Stimulated activated CD8-positive, alpha-beta memory T cell treated with anti-CD3 and anti-CD28 coated beads, Interleukin-15, amount 100 ng/mL, for 48 hours (primary cell): Measurements from ENCODE around the gene FCHO1.
A peak's percentile ranks its signal among the peaks of the same experiment; 100 is the strongest.

Source experiments
- DNase-seq, 2 donors: peaks; one replicate each; pipeline ENCODE4 v3.0.0-alpha.2; 2020; ENCODE audit warnings: low read depth in 2 of 2

FCHO1 gene

GRCh38 chr19:17751103-17751911, at the start of gene FCHO1:
Gene FCHO1 (plus strand): TSS chr19:17751477. CDS start chr19:17755165, 3,688 bp downstream.
- DNase-seq = peak; percentile 77 to 80

GRCh38 chr19:17703824-17704463, 47.3 kb upstream of the FCHO1 start:
- peak; percentile 38 to 41 for DNase-seq

- DNase-seq = no peak
These were observed 44.5 kb upstream of the FCHO1 start for GRCh38 chr19:17706750-17707181.

GRCh38 chr19:17711851-17712250, 39.4 kb upstream of the FCHO1 start:
- no peak for DNase-seq

GRCh38 chr19:17716309-17716929, 34.9 kb upstream of the FCHO1 start:
- no peak for DNase-seq

- DNase-seq = no peak
These were observed 32.7 kb upstream of the FCHO1 start for GRCh38 chr19:17718550-17718946.

- DNase-seq = peak; percentile 51 to 56
These were observed 32.1 kb upstream of the FCHO1 start, which contains the start of gene MAP1S for GRCh38 chr19:17718947-17719711. Gene MAP1S (plus strand): TSS chr19:17719480. CDS start chr19:17719503, 23 bp downstream.

- no peak for DNase-seq
These were observed 31.4 kb upstream of the FCHO1 start for GRCh38 chr19:17719730-17720400.

- DNase-seq = no peak
These were observed 30.8 kb upstream of the FCHO1 start for GRCh38 chr19:17720440-17720839.

GRCh38 chr19:17721111-17721628, 30.1 kb upstream of the FCHO1 start:
- DNase-seq = no peak

GRCh38 chr19:17721821-17722220, 29.5 kb upstream of the FCHO1 start:
- DNase-seq = no peak

GRCh38 chr19:17722655-17723240, 28.5 kb upstream of the FCHO1 start:
- DNase-seq = no peak

GRCh38 chr19:17724655-17725054, 26.6 kb upstream of the FCHO1 start:
- no peak for DNase-seq

- DNase-seq = no peak
These were observed 25.7 kb upstream of the FCHO1 start for GRCh38 chr19:17725422-17726078.

- no peak for DNase-seq
These were observed 25.0 kb upstream of the FCHO1 start for GRCh38 chr19:17726136-17726741.

- DNase-seq = no peak
These were observed 24.1 kb upstream of the FCHO1 start for GRCh38 chr19:17726964-17727773.

GRCh38 chr19:17727843-17728242, 23.4 kb upstream of the FCHO1 start:
- no peak for DNase-seq

GRCh38 chr19:17733127-17733526, 18.1 kb upstream of the FCHO1 start:
- no peak for DNase-seq

- DNase-seq = no peak
These were observed 17.1 kb upstream of the FCHO1 start for GRCh38 chr19:17734146-17734545.
